Neural crest cell (in vitro differentiated cells): Measurements from ENCODE around the gene PRKCE. TPM values are rescaled to one million over a fixed set of nuclear protein-coding genes. Genes with fewer than 3 reads are reported as not detected.

Experiments used
- DNase-seq: peaks from one replicate; pipeline ENCODE4 v3.0.0; 2021; ENCODE audit warnings: low read depth, mixed read lengths, low spot score
- H3K27ac Mint-ChIP-seq: one replicate; pipeline ENCODE4 v1.8.0; 2021; ENCODE audit warnings: mild to moderate bottlenecking, mixed read lengths; ENCODE audit not compliant: unreplicated experiment
- H3K27me3 Mint-ChIP-seq: 2 replicates; pipeline ENCODE4 v1.8.0; 2021; ENCODE audit warnings: low read depth, mild to moderate bottlenecking, mixed read lengths
- H3K36me3 Mint-ChIP-seq: 2 replicates; pipeline ENCODE4 v1.8.0; 2021; ENCODE audit warnings: low read depth, mild to moderate bottlenecking, mixed read lengths
- H3K4me1 Mint-ChIP-seq: 2 replicates; pipeline ENCODE4 v1.8.0; 2021; ENCODE audit warnings: mixed read lengths
- H3K4me3 Mint-ChIP-seq: one replicate; pipeline ENCODE4 v1.8.0; 2021; ENCODE audit warnings: mild to moderate bottlenecking, mixed read lengths
- H3K9me3 Mint-ChIP-seq: 2 replicates; pipeline ENCODE4 v1.8.0; 2021; ENCODE audit warnings: mixed read lengths
- CTCF ChIP-seq: fragments of 200-600 bp; sonication (generic); conservative IDR thresholded peaks from 2 replicates; pipeline ENCODE4 v1.5.0; 2021; ENCODE audit warnings: antibody characterized with exemption, mild to moderate bottlenecking
- total RNA-seq: library from RNA; stranded (reverse); gene quantifications from 2 replicates; pipeline ENCODE4 v1.2.1, GENCODE V29; 2021

Gene PRKCE
- total RNA-seq, 1 donor from 2014 or later = 15.6 TPM

GRCh38 chr2:45869165-45869501, 217.7 kb downstream of the PRKCE start:
- H3K27me3 Mint-ChIP-seq = no peaks in the 10 kb centered on the region
- no peak overlapping the region for H3K27ac Mint-ChIP-seq

GRCh38 chr2:45871025-45871424, 219.6 kb downstream of the PRKCE start:
- Mint-ChIP-seq H3K4me1 (peaks cover 15% of the 10 kb centered on the region), H3K4me3 (no peak overlapping the region), H3K9me3 (peaks cover 4% of the 10 kb centered on the region), H3K27me3 (no peaks in the 10 kb centered on the region), H3K27ac (no peak overlapping the region), H3K36me3 (peaks cover 3% of the 10 kb centered on the region)
- DNase-seq = no peak
- no peak for TF ChIP-seq CTCF

More at GRCh38 chr2:45869165-45869501, 217.7 kb downstream of the PRKCE start:
- Mint-ChIP-seq H3K9me3 (no peaks in the 10 kb centered on the region), H3K4me3 (no peak overlapping the region), H3K36me3 (no peaks in the 10 kb centered on the region), H3K4me1 (peaks cover 15% of the 10 kb centered on the region)
- DNase-seq = no peak
- TF ChIP-seq CTCF = no peak

- no peak overlapping the region for H3K27ac Mint-ChIP-seq
Measured at GRCh38 chr2:45871541-45871940, 220.1 kb downstream of the PRKCE start.

GRCh38 chr2:45872211-45872610, 220.7 kb downstream of the PRKCE start:
- H3K27me3 Mint-ChIP-seq = no peaks in the 10 kb centered on the region
- no peak overlapping the region for H3K4me3 Mint-ChIP-seq
- H3K9me3 Mint-ChIP-seq = peaks cover 8% of the 10 kb centered on the region
- H3K27ac Mint-ChIP-seq = no peak overlapping the region
- TF ChIP-seq CTCF = no peak
- peaks cover 9% of the 10 kb centered on the region for H3K36me3 Mint-ChIP-seq
- peaks cover 15% of the 10 kb centered on the region for H3K4me1 Mint-ChIP-seq
- no peak for DNase-seq

More at GRCh38 chr2:45871541-45871940, 220.1 kb downstream of the PRKCE start:
- Mint-ChIP-seq H3K4me1 (peaks cover 15% of the 10 kb centered on the region), H3K9me3 (peaks cover 7% of the 10 kb centered on the region), H3K4me3 (no peak overlapping the region), H3K27me3 (no peaks in the 10 kb centered on the region), H3K36me3 (peaks cover 7% of the 10 kb centered on the region)
- no peak for TF ChIP-seq CTCF
- no peak for DNase-seq

- no peak overlapping the region for H3K4me3 Mint-ChIP-seq
- H3K36me3 Mint-ChIP-seq = peaks cover 19% of the 10 kb centered on the region
- TF ChIP-seq CTCF = no peak
- DNase-seq = no peak
- peaks cover 15% of the 10 kb centered on the region for H3K4me1 Mint-ChIP-seq
- peaks cover 18% of the 10 kb centered on the region for H3K9me3 Mint-ChIP-seq
- H3K27ac Mint-ChIP-seq = no peak overlapping the region
- no peaks in the 10 kb centered on the region for H3K27me3 Mint-ChIP-seq
Measured at GRCh38 chr2:45874344-45874743, 222.9 kb downstream of the PRKCE start.

GRCh38 chr2:45876611-45877010, 225.1 kb downstream of the PRKCE start:
- TF ChIP-seq CTCF = no peak
- peaks cover 4% of the 10 kb centered on the region for H3K4me1 Mint-ChIP-seq
- no peak overlapping the region for H3K4me3 Mint-ChIP-seq
- no peak overlapping the region for H3K27ac Mint-ChIP-seq
- DNase-seq = no peak
- H3K27me3 Mint-ChIP-seq = no peaks in the 10 kb centered on the region
- peaks cover 18% of the 10 kb centered on the region for H3K9me3 Mint-ChIP-seq
- peaks cover 26% of the 10 kb centered on the region for H3K36me3 Mint-ChIP-seq
